Measurements from ENCODE around the gene CD48. TPM values are rescaled to one million over a fixed set of nuclear protein-coding genes. Genes with fewer than 3 reads are reported as not detected.

CD48 gene
- total and polyA plus RNA-seq, 2 of the 4 experiments (the other 2 are of a cell fraction): not detected

GRCh38 chr1:160628799-160629263 is 82.8 kb downstream of the CD48 start:
- TF ChIP-seq MAFK (IDR thresholded peaks at IDR 0.05; ENCODE audit: low read depth, low read length) (no peak), BHLHE40 (IDR thresholded peaks at IDR 0.05; ENCODE audit: low read depth, low read length) (no peak), CEBPB (IDR thresholded peaks at IDR 0.05; ENCODE audit: low read depth, low read length) (no peak), FOS (IDR thresholded peaks at IDR 0.05; ENCODE audit: low read depth, low read length) (no peak), RAD21 (IDR thresholded peaks at IDR 0.05; ENCODE audit: low read length) (no peak), SMC3 (IDR thresholded peaks at IDR 0.05; ENCODE audit: low read depth, low read length) (no peak), RFX5 (IDR thresholded peaks at IDR 0.05; ENCODE audit: low read depth, low read length) (no peak), CTCF (conservative IDR thresholded peaks at IDR 0.05; ENCODE audit: low read depth, low read length) (no peak), RCOR1 (IDR thresholded peaks at IDR 0.05; ENCODE audit: insufficient replicate concordance, low read length) (no peak), MXI1 (IDR thresholded peaks at IDR 0.05; ENCODE audit: borderline replicate concordance, low read depth, low read length) (no peak), ELK1 (IDR thresholded peaks at IDR 0.05; ENCODE audit: borderline replicate concordance, low read depth, low read length) (no peak), MAZ (IDR thresholded peaks at IDR 0.05; ENCODE audit: borderline replicate concordance, low read depth, low read length) (no peak), POLR2A (IDR thresholded peaks at IDR 0.05; ENCODE audit: low read depth, low read length) (no peak), CHD1 (IDR thresholded peaks at IDR 0.05; ENCODE audit: low read depth, low read length) (no peak), USF2 (IDR thresholded peaks at IDR 0.05; ENCODE audit: low read depth, low read length) (no peak), NFE2L2 (IDR thresholded peaks at IDR 0.05; ENCODE audit: low read depth, low read length) (no peak)
- no CpG with 5 or more reads among the region's 8 CpGs for WGBS, 2 experiments (ENCODE audit: extremely low coverage in 2 of 2, insufficient read length in 1 of 2)
- Histone ChIP-seq H2AK9ac (replicated peaks; ENCODE audit: low read depth, low read length, poor library complexity) (no peak overlapping the region), H3K4ac (ENCODE audit: low read depth, low read length) (no peak overlapping the region), H3K9ac (ENCODE audit: low read depth, low read length) (no peak overlapping the region), H4K5ac (ENCODE audit: low read depth, low read length) (no peak overlapping the region), H4K20me1 (ENCODE audit: insufficient read depth, low read length) (no peaks in the 10 kb centered on the region), H3K9me3 (ENCODE audit: control insufficient read depth, insufficient read depth, low read length) (no peaks in the 10 kb centered on the region), H2AK5ac (ENCODE audit: low read depth, low read length) (no peak overlapping the region), H3K23ac (ENCODE audit: low read depth, low read length) (no peak overlapping the region), H3K4me3 (ENCODE audit: insufficient read depth, low read depth, low read length) (no peak overlapping the region), H3K14ac (replicated peaks; ENCODE audit: low read depth, low read length) (no peak overlapping the region), H4K8ac (ENCODE audit: low read depth in 2 of 2, low read length in 2 of 2) (no peak overlapping the region), H2BK20ac (ENCODE audit: low read depth, low read length) (no peak overlapping the region), H2AFZ (replicated peaks; ENCODE audit: low read length, poor library complexity) (no peak overlapping the region), H2BK120ac (ENCODE audit: low read depth, low read length) (no peak overlapping the region), H3K36me3 (ENCODE audit: control insufficient read depth, insufficient read depth, low read length) (no peaks in the 10 kb centered on the region), H3K27me3 (ENCODE audit: control insufficient read depth, insufficient read depth, low read length) (no peaks in the 10 kb centered on the region), H3K18ac (ENCODE audit: low read depth, low read length) (no peak overlapping the region), H3K27ac (ENCODE audit: insufficient read depth, low read length) (no peak overlapping the region), H2BK5ac (ENCODE audit: low read depth, low read length, poor library complexity, severe bottlenecking) (no peak overlapping the region), H3K9me1 (ENCODE audit: insufficient read depth, low read length) (no peaks in the 10 kb centered on the region), H3K79me1 (ENCODE audit: low read depth in 1 of 2, low read length in 2 of 2) (no peaks in the 10 kb centered on the region), H4K91ac (ENCODE audit: insufficient read depth, low read depth, low read length) (no peak overlapping the region), H2BK15ac (ENCODE audit: low read depth, low read length) (no peak overlapping the region), H3K4me1 (ENCODE audit: control insufficient read depth, insufficient read depth, low read length) (no peaks in the 10 kb centered on the region), H3K4me2 (ENCODE audit: low read depth, low read length) (no peak overlapping the region), H3K56ac (ENCODE audit: extremely low read depth, insufficient read depth, low read length) (no peak overlapping the region)
- ChIA-PET CTCF (no interaction called here), POLR2A (ENCODE audit: unreplicated experiment) (no interaction called here)
- ATAC-seq (ENCODE audit: low read depth) (no peak), DNase-seq (no peak)
- no TSS peak for BruUV-seq (replicated peaks)
- intact Hi-C loops (cut with micrococcal nuclease) (no loop called here), dilution Hi-C loops (cut with HindIII; ENCODE audit: low sequenced_read_pairs, unreplicated experiment) (no loop called here), in situ Hi-C loops (cut with MboI; ENCODE audit: low sequenced_read_pairs) (no loop called here)
